ENCODE data around the gene KCNH1.

Gene KCNH1

GRCh38 chr1:210917560-210918169 lies 216.3 kb downstream of the KCNH1 start:
- no peak for DNase-seq

GRCh38 chr1:210916548-210916947 lies 217.4 kb downstream of the KCNH1 start:
- no peak for DNase-seq

- DNase-seq = no peak
Observed at GRCh38 chr1:210915890-210916507, 217.9 kb downstream of the KCNH1 start.

GRCh38 chr1:210912752-210913151 lies 221.2 kb downstream of the KCNH1 start:
- no peak for DNase-seq

GRCh38 chr1:210910020-210910575 lies 223.8 kb downstream of the KCNH1 start:
- DNase-seq = no peak

- no peak for DNase-seq
Observed at GRCh38 chr1:210908791-210909190, 225.2 kb downstream of the KCNH1 start.

GRCh38 chr1:210908257-210908656 lies 225.7 kb downstream of the KCNH1 start:
- DNase-seq = no peak

GRCh38 chr1:210907251-210907805 lies 226.6 kb downstream of the KCNH1 start:
- DNase-seq = no peak

- no peak for DNase-seq
Observed at GRCh38 chr1:210905944-210906453, 227.9 kb downstream of the KCNH1 start.

GRCh38 chr1:210905365-210905904 lies 228.5 kb downstream of the KCNH1 start:
- no peak for DNase-seq

GRCh38 chr1:210901981-210902770 lies 231.8 kb downstream of the KCNH1 start:
- DNase-seq = no peak

GRCh38 chr1:210900820-210901219 lies 233.1 kb downstream of the KCNH1 start:
- no peak for DNase-seq

GRCh38 chr1:210900079-210900478 lies 233.9 kb downstream of the KCNH1 start:
- DNase-seq = no peak

- no peak for DNase-seq
Observed at GRCh38 chr1:210899676-210900075, 234.3 kb downstream of the KCNH1 start.

GRCh38 chr1:210898473-210898872 lies 235.5 kb downstream of the KCNH1 start:
- no peak for DNase-seq

- no peak for DNase-seq
Observed at GRCh38 chr1:210883821-210884220, 250.1 kb downstream of the KCNH1 start.

GRCh38 chr1:210882414-210883221 lies 251.3 kb downstream of the KCNH1 start:
- DNase-seq = no peak

GRCh38 chr1:210878564-210878963 lies 255.4 kb downstream of the KCNH1 start:
- no peak for DNase-seq

GRCh38 chr1:210876275-210876674 lies 257.7 kb downstream of the KCNH1 start:
- DNase-seq = no peak

GRCh38 chr1:210866532-210866931 lies 267.4 kb downstream of the KCNH1 start:
- DNase-seq = no peak

- no peak for DNase-seq
Observed at GRCh38 chr1:210857705-210858104, 276.2 kb downstream of the KCNH1 start.

GRCh38 chr1:210857146-210857663 lies 276.7 kb downstream of the KCNH1 start:
- no peak for DNase-seq

All from right forelimb (tissue), 1 donor.